Activated T-cell treated with anti-CD3 and anti-CD28 coated beads, Interleukin-2, amount 50 U/mL, for 1 hour (primary cell): Measurements from ENCODE around the gene IDH3B.
A peak's percentile ranks its signal among the peaks of the same experiment; 100 is the strongest.
"Not testable (repeated sequence)": the region's sequence is repeated elsewhere in the genome, so short reads cannot be mapped to it uniquely, and the experiment has no call there.

Experiments used
- DNase-seq: peaks from one replicate; pipeline ENCODE4 v3.0.0-alpha.2; 2020

Gene IDH3B

GRCh38 chr20:2663887-2664719 lies at the start of gene IDH3B:
IDH3B (minus strand) TSS chr20:2664216; CDS start chr20:2664188, 28 bp downstream.
- peak; percentile 91 for DNase-seq

GRCh38 chr20:2713285-2713684 lies 49.3 kb upstream of the IDH3B start:
- no peak for DNase-seq

GRCh38 chr20:2709205-2709981 lies 45.4 kb upstream of the IDH3B start:
- no peak for DNase-seq

GRCh38 chr20:2708665-2709064 lies 44.6 kb upstream of the IDH3B start:
- no peak for DNase-seq

GRCh38 chr20:2708073-2708415 lies 44.0 kb upstream of the IDH3B start:
- no peak for DNase-seq

GRCh38 chr20:2707353-2708072 lies 43.5 kb upstream of the IDH3B start:
- DNase-seq: no peak

GRCh38 chr20:2706688-2707352 lies 42.8 kb upstream of the IDH3B start:
- no peak for DNase-seq

- DNase-seq: no peak
Observed at GRCh38 chr20:2705931-2706645, 42.1 kb upstream of the IDH3B start.

- no peak for DNase-seq
Observed at GRCh38 chr20:2703716-2704475, 39.9 kb upstream of the IDH3B start.

- no peak for DNase-seq
Observed at GRCh38 chr20:2701671-2702081, 37.7 kb upstream of the IDH3B start.

GRCh38 chr20:2700913-2701620 lies 37.1 kb upstream of the IDH3B start:
- no peak for DNase-seq

- no peak for DNase-seq
Observed at GRCh38 chr20:2699775-2700413, 35.9 kb upstream of the IDH3B start.

GRCh38 chr20:2698912-2699311 lies 34.9 kb upstream of the IDH3B start:
- no peak for DNase-seq

GRCh38 chr20:2698186-2698817 lies 34.3 kb upstream of the IDH3B start:
- no peak for DNase-seq

GRCh38 chr20:2697768-2698167 lies 33.8 kb upstream of the IDH3B start:
- DNase-seq: no peak

GRCh38 chr20:2696646-2697045 lies 32.6 kb upstream of the IDH3B start:
- DNase-seq: no peak

GRCh38 chr20:2695984-2696525 lies 32.0 kb upstream of the IDH3B start:
- DNase-seq: not testable (repeated sequence)

- DNase-seq: no peak
Observed at GRCh38 chr20:2695206-2695983, 31.4 kb upstream of the IDH3B start.

GRCh38 chr20:2694519-2694918 lies 30.5 kb upstream of the IDH3B start:
- no peak for DNase-seq
